HG03520 (cell line): Measurements from ENCODE around the gene MYO10.
"Not testable (repeated sequence)": the region's sequence is repeated elsewhere in the genome, so short reads cannot be mapped to it uniquely, and the experiment has no call there.

Experiments
- ATAC-seq: cut with Tn5 transposase; IDR thresholded peaks from one replicate; pipeline ENCODE4 v1.9.1; 2021; ENCODE audit warnings: mild to moderate bottlenecking, moderate library complexity; ENCODE audit not compliant: unreplicated experiment

Gene MYO10

GRCh38 chr5:16889203-16889971, 46.7 kb downstream of the MYO10 start:
- no peak for ATAC-seq

DNA sequence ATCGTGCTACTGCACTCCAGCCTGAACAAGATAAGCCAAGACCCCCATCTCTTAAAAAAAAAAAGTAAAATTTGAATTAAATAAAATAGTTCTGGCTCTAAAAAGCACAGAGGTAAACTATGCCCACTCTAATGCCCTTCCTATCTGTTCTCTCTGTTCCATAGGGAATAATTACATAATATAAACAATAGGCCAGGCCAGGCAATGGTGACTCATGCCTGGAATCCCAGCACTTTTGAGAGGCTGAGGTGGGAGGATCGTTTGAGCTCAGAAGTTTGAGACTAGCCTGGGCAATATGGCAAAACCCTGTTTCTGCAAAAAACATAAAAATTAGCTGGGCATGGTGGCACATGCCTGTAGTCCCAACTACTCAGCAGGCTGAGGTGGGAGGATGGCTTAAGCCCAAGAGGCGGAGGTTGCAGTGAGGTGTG, 47.4 kb downstream of the MYO10 start:
- ATAC-seq, result no peak

GRCh38 chr5:16886793-16887345, 49.2 kb downstream of the MYO10 start:
- no peak for ATAC-seq

GRCh38 chr5:16886366-16886736, 49.7 kb downstream of the MYO10 start:
- ATAC-seq, result no peak

DNA sequence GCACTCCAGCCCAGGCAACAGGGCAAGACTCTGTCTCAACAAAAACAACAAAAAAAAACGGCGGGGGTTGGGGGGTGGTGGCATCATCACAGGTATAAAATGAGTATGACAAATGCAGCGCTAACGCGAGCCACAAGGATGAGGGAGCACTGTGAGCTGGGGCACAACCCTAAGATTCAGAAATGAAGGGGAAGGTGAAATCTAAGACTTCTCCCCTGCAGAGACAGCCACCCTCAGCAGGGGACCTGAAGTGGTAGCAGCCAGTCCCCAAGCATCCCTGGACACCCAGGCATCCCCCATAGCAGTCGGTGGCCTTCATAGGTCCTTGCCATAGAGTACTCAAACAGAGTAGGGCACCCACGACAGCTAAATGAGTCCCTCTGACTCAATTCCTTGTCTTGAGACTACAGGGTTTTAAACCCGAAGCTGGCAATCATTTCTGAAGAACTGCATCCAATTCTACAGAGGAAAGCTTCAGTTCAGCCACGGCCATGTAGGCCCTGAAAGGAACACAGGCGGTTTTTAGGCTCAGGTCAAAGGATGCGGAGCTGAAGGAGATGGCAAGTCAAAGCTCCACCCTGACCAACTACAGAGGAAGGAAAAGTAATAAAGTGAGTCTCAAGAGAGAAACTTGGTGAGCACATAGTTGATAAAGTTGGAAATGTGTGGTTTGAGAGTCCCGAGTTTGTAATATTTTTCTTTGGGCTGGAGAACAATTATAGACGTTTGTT, 50.3 kb downstream of the MYO10 start:
- no peak for ATAC-seq

DNA sequence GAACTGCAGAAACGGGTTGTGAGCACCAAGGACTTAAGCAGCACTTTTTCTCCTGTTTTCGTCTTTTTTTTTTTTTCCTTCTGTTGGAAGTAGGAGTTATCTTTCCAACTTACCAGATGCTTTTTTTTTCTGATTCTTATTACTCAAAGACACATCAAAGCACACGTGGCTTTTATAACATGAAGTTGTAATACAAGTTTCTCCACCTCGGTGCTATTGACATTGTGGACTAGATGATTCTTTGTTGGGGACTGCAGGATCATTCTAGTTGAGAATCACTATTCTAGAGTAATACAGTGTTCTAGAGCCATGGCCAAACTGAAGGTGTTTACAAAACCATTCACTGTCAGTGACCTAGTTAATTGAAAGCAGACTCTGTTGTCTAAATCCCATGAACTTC, 51.5 kb downstream of the MYO10 start:
- ATAC-seq, result no peak

- no peak for ATAC-seq
Observed at GRCh38 chr5:16883806-16884205, 52.3 kb downstream of the MYO10 start.

DNA sequence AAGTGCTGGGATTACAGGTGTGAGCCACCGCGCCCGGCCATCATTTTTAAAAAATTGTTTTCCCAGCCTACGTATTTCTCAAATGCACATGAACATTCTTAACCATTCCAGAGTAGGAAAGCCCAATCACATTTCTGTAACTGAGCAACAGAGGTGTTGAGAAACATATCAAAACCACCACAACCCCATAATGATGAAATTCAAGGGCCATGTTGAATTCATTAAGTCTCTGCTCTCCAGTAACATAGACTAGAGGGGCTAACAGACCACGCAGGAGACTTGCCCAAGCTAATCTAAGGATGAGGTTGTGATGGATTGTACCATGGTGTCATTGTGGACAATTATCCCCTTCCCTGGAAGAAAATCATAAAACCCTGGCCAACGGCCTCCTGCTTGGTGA, 52.9 kb downstream of the MYO10 start:
- ATAC-seq, result no peak

DNA sequence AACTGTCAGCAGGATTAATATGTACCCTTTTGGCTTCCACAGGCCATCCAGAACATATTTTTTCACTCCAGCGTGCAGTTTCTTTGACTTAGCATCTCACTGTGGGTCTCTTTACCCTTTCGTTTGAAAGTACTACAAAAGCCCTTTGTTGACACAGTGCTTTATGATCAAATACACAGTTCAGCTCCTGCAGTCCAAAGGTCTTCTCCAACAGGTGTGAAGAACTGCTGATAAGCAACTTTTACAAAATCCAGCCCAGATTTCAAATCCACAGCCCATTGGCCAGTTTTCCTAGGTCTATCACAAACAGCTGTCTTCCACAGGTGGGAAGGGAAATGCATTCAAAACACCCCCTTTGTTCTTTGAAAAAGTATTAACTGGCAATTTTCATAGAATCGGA, 54.8 kb downstream of the MYO10 start:
- no peak for ATAC-seq

DNA sequence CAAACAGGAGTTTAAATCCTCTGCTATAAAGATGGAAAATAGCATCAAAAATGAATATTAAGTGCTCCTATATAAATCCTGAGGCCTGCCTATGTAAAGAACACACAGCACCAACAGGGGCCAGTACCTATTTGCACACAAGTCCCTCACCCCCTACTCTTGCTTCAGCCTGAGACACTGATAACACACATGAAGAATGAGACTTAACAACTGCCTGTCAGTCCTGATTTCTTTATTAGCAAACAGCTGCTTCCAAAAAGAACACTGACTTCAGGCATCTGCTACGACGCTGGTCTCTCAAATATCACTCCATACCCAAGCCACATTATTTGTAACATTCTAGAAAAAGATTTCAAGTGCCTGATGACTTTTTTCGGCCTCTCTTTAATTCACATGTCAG, 55.5 kb downstream of the MYO10 start:
- ATAC-seq, result no peak

GRCh38 chr5:16879650-16880049, 56.4 kb downstream of the MYO10 start:
- ATAC-seq, result no peak

GRCh38 chr5:16879191-16879590, 56.9 kb downstream of the MYO10 start:
- ATAC-seq, result no peak

DNA sequence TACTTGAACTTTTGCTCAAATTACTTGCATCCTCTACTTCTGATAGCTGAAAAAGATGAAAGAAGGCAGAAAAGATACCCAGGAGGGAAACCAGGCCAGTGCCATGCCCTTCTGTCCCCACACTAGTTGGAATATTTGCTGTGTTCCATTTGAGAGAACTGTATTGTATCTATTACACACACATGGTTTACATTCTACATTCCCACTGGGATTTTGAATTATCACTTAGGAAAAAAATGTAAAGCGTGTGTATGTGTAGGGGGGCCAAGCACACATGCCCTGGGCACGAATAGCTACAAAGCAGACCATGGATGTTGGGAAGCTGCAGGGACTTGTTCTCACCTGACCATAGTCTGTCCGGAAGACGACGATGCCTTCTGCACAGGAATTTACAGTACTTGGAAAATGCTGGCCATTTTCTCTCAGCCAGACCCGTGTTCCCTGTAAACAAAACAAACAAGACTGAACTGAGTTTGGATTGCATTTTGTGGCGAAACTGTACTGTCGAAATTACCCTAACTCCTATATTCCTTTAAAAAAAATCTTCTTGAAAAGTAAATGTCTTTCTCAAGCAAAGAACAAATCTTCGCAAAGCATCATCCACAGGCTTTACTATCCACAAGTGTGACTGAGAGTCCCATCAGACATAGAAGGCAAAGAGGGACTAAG, 58.7 kb downstream of the MYO10 start:
- no peak for ATAC-seq

DNA sequence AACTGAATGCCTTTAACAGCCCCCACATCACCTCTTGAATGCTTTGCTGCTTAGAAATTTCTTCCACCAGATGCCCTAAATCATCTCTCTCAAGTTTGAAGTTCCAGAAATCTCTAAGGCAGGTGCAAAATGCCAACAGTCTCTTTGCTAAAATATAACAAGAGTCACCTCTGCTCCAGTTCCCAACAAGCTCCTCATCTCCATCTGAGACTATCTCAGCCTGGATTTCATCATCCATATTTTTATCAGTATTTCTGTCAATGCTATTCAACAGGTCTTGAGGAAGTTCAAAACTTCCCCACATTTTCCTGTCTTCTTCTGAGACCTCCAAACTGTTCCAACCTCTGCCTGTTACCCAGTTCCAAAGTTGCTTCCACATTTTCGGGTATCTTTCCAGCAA, 61.7 kb downstream of the MYO10 start:
- ATAC-seq, result not testable (repeated sequence)

DNA sequence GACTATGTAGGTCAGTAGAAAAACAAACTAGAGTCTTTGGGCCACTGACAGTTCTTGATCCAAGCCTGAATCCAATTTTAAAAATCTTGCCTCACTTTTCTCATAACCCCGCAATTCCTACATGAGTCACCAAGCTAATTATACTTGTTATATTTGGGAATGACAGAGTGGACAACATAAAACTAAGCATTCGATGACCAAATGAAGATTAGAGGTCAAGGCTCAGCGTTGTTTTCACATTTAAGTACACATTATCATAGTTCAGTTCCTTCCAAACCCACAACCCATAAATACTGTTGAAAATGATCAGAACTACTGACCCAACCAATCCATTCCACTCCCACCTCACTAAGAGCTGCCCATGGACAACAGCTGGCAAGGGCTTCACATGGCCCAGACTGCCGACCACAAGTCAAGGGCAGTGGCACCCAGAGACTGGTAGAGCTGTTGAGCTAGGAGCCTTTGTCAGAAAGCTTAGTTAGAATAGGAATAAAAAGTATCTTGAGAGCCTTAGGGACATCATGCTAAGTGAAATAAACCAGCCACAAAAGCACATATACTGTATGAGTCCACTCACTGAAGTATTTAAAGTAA, 64.2 kb downstream of the MYO10 start:
- ATAC-seq, result no peak

DNA sequence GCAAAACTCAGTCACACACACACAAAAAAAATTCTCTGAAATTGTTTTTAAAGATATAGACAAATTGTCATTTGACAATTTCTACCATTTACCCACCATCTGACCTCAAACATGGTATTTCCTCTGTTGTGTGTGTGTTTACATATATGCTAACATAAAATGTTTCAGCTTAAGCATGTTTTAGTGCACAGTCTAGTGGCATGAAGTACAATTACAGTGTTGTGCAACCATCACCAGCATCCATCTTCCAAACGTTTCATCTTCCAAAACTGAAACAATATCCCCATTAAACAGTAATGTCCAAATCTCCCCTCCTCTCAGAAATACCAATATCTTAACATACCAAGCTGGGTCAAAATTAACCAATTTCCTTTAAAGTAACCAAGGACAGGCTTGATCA, 65.2 kb downstream of the MYO10 start:
- ATAC-seq, result no peak

- ATAC-seq, result no peak
Observed at GRCh38 chr5:16869821-16870796, 66.0 kb downstream of the MYO10 start.

- ATAC-seq, result no peak
Observed at GRCh38 chr5:16867577-16867953, 68.5 kb downstream of the MYO10 start.

DNA sequence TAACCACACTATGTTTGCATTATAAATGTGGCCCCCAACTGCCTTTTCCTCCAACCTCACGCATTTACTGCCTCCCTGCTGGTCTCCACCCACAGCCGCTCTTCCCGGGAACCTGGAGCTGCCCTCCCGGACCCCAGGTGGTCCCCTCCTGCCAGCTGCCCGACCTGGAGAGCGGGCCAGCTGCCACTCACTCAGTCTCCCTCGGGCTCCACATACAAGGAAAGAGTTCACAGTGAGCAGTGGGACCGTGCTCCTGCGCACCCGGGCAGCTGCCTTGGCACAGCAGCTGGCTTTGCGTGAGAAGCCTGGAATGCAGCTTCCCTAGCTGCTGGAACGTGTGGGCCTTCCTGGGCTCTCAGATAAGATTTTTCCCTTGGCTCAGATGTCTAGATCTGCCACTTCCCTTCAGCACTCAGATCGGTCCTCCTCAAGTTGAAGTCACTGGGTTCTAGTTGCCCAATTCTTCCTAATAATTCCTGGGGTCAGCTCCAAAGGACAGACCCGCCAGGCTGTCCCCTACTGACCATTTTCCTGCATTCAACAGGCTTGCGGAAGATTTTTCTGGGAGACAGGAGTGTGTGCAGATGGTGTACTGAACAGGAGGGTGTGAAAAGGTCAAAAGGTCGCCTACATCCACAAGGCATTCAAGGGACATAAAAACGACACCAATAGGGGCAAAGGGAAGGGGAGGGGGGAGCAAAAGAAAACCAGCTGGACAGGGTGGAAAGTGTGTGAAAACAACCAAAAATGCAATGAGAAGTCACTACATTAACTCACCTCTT, 69.1 kb downstream of the MYO10 start:
- no peak for ATAC-seq
